HG02571 (cell line): ENCODE results near the gene M1AP.

ENCODE experiments used
- ATAC-seq: cut with Tn5 transposase; IDR thresholded peaks from one replicate; pipeline ENCODE4 v1.9.1; 2021; ENCODE audit warnings: mild to moderate bottlenecking, moderate library complexity; ENCODE audit not compliant: unreplicated experiment

The M1AP gene

GRCh38 chr2:74648009-74648443 lies at the start of gene M1AP:
M1AP (minus strand) TSS chr2:74648330; CDS start chr2:74640275, 8,055 bp downstream.
- ATAC-seq: no peak

- ATAC-seq: no peak
These were observed 48.7 kb upstream of the M1AP start for GRCh38 chr2:74696829-74697228.

GRCh38 chr2:74695663-74696062 lies 47.5 kb upstream of the M1AP start:
- ATAC-seq: no peak

GRCh38 chr2:74694281-74694680 lies 46.2 kb upstream of the M1AP start:
- ATAC-seq: no peak

- ATAC-seq: no peak
These were observed 45.5 kb upstream of the M1AP start for GRCh38 chr2:74693668-74694067.

- ATAC-seq: no peak
These were observed 45.1 kb upstream of the M1AP start for GRCh38 chr2:74693213-74693612.

- no peak for ATAC-seq
These were observed 43.8 kb upstream of the M1AP start for GRCh38 chr2:74691929-74692328.

- ATAC-seq: no peak
These were observed 42.4 kb upstream of the M1AP start for GRCh38 chr2:74690571-74690970.

- ATAC-seq: no peak
These were observed 41.5 kb upstream of the M1AP start for GRCh38 chr2:74689671-74690070.

GRCh38 chr2:74688881-74689280 lies 40.8 kb upstream of the M1AP start:
- ATAC-seq: no peak

GRCh38 chr2:74685408-74685807 lies 37.3 kb upstream of the M1AP start:
- no peak for ATAC-seq

GRCh38 chr2:74682501-74682900 lies 34.4 kb upstream of the M1AP start:
- ATAC-seq: no peak

GRCh38 chr2:74679615-74680014 lies 31.5 kb upstream of the M1AP start:
- ATAC-seq: no peak

GRCh38 chr2:74676331-74676730 lies 28.2 kb upstream of the M1AP start:
- ATAC-seq: no peak

GRCh38 chr2:74675090-74675489 lies 27.0 kb upstream of the M1AP start:
- ATAC-seq: no peak

- ATAC-seq: no peak
These were observed 25.8 kb upstream of the M1AP start for GRCh38 chr2:74673826-74674528.

GRCh38 chr2:74671479-74671878 lies 23.3 kb upstream of the M1AP start:
- ATAC-seq: no peak

GRCh38 chr2:74670263-74670662 lies 22.1 kb upstream of the M1AP start:
- ATAC-seq: no peak

- no peak for ATAC-seq
These were observed 20.0 kb upstream of the M1AP start for GRCh38 chr2:74668087-74668486.

- no peak for ATAC-seq
These were observed 11.3 kb upstream of the M1AP start for GRCh38 chr2:74659462-74659861.

GRCh38 chr2:74658516-74658915 lies 10.4 kb upstream of the M1AP start:
- ATAC-seq: no peak

GRCh38 chr2:74655579-74655978 lies 7.4 kb upstream of the M1AP start:
- no peak for ATAC-seq
